Fibroblast of pulmonary artery (primary cell): ENCODE measurements around the gene UBE2E1.

ENCODE experiments used
- DNase-seq: peaks from one replicate; pipeline ENCODE4 v3.0.0-alpha.2; 2010; ENCODE audit warnings: low read depth
- H3K4me3 ChIP-seq: replicated peaks from 2 replicates; pipeline ENCODE4 v1.5.1; 2011; ENCODE audit warnings: low read depth, mild to moderate bottlenecking, control low read depth, low read length, moderate library complexity
- TF ChIP-seq, protein P1 (sequence below): IDR thresholded peaks from 2 replicates; pipeline ENCODE4 v1.5.1; 2011; ENCODE audit warnings: mild to moderate bottlenecking, control low read depth, low read length, inconsistent platforms; ENCODE audit errors: missing control alignments

The UBE2E1 gene

GRCh38 chr3:23809840-23810342 is 4.1 kb downstream of the UBE2E1 start:
- TF ChIP-seq, protein P1, sequence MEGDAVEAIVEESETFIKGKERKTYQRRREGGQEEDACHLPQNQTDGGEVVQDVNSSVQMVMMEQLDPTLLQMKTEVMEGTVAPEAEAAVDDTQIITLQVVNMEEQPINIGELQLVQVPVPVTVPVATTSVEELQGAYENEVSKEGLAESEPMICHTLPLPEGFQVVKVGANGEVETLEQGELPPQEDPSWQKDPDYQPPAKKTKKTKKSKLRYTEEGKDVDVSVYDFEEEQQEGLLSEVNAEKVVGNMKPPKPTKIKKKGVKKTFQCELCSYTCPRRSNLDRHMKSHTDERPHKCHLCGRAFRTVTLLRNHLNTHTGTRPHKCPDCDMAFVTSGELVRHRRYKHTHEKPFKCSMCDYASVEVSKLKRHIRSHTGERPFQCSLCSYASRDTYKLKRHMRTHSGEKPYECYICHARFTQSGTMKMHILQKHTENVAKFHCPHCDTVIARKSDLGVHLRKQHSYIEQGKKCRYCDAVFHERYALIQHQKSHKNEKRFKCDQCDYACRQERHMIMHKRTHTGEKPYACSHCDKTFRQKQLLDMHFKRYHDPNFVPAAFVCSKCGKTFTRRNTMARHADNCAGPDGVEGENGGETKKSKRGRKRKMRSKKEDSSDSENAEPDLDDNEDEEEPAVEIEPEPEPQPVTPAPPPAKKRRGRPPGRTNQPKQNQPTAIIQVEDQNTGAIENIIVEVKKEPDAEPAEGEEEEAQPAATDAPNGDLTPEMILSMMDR: no peak
- H3K4me3 ChIP-seq: peak overlapping the region; percentile 53
- DNase-seq: no peak

- TF ChIP-seq, protein P1: no peak
- no peak for DNase-seq
- H3K4me3 ChIP-seq: peak overlapping the region; percentile 53
Observed at GRCh38 chr3:23810343-23811184, 4.8 kb downstream of the UBE2E1 start.

GRCh38 chr3:23811185-23811527 is 5.4 kb downstream of the UBE2E1 start:
- no peak for DNase-seq
- H3K4me3 ChIP-seq: peak overlapping the region; percentile 53
- TF ChIP-seq, protein P1: no peak

DNA sequence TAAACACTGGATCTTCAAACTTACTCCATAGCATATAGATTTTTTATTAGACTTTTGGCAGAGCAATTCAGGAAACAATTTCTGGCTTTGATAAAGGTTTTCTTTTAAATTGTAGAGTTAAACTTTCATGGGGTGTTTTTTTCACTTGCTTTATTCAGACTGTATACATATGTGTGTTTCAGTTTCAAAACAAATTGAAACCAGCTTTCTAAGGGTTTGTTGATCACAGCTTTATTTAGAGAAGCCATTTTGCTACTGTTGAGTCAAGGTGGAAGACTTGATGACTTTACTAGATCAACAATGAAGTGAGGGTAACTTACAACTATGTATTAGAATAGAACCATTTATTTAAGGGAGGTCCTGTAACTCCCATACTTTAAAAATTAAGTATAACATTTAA is 6.2 kb downstream of the UBE2E1 start:
- TF ChIP-seq, protein P1: no peak
- no peak for DNase-seq
- no peak overlapping the region for H3K4me3 ChIP-seq

- TF ChIP-seq, protein P1: no peak
- H3K4me3 ChIP-seq: no peak overlapping the region
- no peak for DNase-seq
Observed at GRCh38 chr3:23815879-23816278, 10.1 kb downstream of the UBE2E1 start.

DNA sequence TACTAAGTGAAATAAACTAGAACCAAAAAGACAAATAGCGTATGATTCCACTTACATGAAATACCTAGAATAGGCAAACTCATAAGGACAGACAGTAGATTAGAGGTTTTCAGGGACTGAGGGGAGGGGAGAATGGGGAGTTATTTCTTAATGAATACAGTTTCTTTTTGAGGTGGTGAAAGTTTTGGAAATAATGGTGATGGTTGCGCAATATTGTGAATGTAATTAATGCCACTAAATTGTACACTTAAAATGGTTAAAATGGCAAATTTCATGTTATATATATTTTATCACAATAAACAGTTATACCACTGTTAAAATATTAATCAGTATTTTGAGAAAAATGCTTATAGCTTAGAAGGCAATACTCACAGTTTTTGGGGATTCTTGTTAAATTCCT is 11.0 kb downstream of the UBE2E1 start:
- TF ChIP-seq, protein P1: no peak
- H3K4me3 ChIP-seq: no peak overlapping the region
- DNase-seq: no peak
